ENCODE measurements around the gene MTAP.

- TF ChIP-seq, protein P1, sequence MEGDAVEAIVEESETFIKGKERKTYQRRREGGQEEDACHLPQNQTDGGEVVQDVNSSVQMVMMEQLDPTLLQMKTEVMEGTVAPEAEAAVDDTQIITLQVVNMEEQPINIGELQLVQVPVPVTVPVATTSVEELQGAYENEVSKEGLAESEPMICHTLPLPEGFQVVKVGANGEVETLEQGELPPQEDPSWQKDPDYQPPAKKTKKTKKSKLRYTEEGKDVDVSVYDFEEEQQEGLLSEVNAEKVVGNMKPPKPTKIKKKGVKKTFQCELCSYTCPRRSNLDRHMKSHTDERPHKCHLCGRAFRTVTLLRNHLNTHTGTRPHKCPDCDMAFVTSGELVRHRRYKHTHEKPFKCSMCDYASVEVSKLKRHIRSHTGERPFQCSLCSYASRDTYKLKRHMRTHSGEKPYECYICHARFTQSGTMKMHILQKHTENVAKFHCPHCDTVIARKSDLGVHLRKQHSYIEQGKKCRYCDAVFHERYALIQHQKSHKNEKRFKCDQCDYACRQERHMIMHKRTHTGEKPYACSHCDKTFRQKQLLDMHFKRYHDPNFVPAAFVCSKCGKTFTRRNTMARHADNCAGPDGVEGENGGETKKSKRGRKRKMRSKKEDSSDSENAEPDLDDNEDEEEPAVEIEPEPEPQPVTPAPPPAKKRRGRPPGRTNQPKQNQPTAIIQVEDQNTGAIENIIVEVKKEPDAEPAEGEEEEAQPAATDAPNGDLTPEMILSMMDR (IDR thresholded peaks at IDR 0.05), result no peak
- no peak for TF ChIP-seq EZH2 (IDR thresholded peaks at IDR 0.05; ENCODE audit: borderline replicate concordance, insufficient read depth, low read depth, low read length, poor library complexity, severe bottlenecking)
These were observed 38.7 kb downstream of the MTAP start for GRCh38 chr9:21841133-21841532.

All from B cell (primary cell).